Caki2 (cell line): ENCODE data around the gene CYB5A. TPM values are rescaled to one million over a fixed set of nuclear protein-coding genes. Genes with fewer than 3 reads are reported as not detected.

Experiments
- DNase-seq: peaks from one replicate; pipeline ENCODE4 v3.0.0-alpha.2; 2015; ENCODE audit warnings: low read depth
- in situ Hi-C: cut with HindIII; loops from 2 replicates; pipeline ENCODE4 v1.10.0; 2016; ENCODE audit warnings: low sequenced_read_pairs, low pct_unique_long_range_greater_than_20kb, mixed read lengths
- total RNA-seq: library from RNA; depleted of rRNA; stranded (reverse); fragments of >200 nt; shearing (Covaris generic); gene quantifications from 2 replicates; pipeline ENCODE4 v1.2.3, GENCODE V29; 2014; ENCODE audit warnings: low replicate concordance

The CYB5A gene
- total RNA-seq, 1 experiment from 2014 or later, result 25.3 TPM

DNA sequence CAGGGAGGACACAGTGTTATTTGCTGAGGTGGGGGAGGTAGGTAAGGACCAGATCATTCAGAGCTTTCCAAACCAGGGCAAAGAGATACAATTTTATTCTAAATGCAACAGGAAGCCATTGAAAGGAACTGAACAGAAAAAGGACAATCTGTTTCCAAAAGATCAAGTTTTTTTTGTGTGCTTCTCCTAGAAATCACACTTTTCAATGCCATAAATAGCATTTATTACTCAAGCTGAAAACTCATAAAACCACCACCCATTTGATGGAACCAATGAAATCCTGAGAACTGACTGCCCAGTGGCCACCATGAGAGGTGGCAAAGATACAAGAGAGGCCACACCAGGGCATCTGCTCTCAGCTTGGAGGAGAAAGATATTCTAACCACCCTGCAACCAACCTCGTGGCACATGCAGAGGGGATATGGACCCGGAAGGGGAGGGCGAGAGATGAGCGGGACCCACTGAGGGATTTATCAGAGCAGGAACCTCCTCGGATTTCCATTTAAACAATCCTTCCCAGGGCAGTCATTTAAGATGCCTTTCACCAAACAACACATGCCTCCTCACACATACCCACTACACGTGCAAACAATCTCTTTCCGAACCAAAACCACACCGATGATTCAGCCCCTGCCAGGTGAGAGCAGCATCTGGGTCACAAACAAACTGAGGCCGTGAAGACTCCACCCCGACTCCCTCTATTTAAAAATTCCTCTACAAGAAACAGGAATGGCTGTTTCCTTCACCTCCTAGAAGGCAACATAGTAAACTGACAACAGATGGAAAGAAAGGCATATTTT lies 8.8 kb downstream of the CYB5A start:
- DNase-seq, result no peak
- in situ Hi-C loops, result no loop called here

GRCh38 chr18:74281980-74282754 lies 9.6 kb downstream of the CYB5A start:
- in situ Hi-C loops, result no loop called here
- no peak for DNase-seq

DNA sequence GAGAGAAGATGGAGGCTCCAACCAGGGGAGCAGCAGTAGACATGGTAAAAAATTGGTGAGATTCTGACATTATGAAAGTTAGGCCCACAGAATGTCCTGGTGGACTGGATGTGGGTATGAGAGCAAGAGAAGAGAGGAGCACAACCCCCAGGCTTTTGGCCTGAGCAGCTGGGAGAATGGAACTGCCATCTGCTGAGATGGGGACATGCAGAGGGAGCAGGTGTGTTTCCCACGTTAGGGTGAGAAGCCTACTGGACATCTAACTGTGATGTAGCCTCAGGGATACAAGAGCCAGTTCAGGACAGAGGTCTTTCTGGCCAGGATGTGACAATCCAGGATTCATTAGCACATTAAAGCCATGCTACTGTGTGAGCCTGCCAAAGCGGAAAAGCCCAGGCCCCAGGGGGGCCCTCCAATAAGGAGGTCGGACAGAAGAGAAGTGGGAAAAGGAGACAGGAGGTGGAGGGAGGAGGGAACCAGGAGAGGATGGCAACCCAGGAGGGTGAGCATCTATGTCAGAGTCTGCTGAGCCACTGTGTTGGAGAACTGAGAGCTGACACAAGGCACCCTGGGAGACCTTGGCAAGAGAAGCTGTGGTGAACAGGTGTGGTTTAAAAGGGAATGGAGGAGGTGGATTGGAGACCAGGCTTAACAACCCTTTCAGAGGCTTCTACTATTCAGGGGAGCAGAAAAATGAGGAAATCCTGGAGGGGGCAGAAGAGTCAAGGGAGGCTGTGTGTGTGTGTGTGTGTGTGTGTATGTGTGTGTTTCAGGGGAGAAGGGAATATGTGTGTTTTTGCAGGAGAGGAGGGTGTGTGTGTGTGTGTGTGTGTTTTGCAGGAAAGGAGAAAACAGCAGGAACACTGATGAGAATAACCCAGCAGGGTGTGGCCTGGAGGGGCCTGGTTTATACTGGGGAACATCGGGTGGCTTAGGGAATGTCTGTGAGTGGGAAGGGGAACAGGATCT lies 10.5 kb downstream of the CYB5A start:
- in situ Hi-C loops, result no loop called here
- DNase-seq, result no peak

DNA sequence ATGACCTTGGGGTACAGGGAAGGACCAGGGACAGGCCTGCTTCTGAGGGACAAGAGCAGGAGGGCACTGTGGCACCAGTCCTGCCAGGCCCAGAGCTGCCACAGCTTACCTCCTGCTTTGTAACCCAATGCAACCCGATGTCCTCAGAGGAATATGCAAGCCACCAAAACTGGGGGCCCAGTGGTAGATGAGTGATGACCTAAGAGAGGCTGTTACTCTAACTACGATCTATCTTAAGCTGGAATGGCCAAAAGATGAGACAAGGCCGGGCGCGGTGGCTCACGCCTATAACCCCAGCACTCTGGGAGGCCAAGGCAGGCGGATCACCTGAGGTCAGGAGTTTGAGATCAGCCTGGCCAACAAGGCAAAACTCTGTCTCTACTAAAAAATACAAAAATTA lies 12.8 kb downstream of the CYB5A start:
- in situ Hi-C loops, result no loop called here
- DNase-seq, result no peak

DNA sequence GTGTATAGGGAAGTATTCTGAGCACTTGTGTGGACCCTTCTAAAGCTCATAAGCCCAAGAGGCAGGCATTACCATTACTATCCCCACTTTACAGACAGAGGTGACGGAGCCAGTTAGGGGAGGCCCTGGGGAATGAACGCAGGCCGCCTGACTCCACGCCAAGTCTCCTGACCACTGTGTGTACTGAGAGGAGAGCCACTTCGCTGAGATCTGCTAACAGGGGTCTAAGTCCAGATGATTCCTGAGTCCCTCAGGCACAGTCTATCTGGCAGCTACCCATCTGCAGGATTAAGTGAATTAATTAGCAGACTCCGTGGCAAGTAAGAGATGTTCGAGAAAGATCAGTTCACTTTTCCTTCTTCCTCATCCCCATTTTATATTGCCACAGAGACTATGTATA lies 13.7 kb downstream of the CYB5A start:
- in situ Hi-C loops, result no loop called here
- DNase-seq, result no peak

- DNase-seq, result no peak
- in situ Hi-C loops, result no loop called here
These were observed 14.5 kb downstream of the CYB5A start for GRCh38 chr18:74277296-74277695.

DNA sequence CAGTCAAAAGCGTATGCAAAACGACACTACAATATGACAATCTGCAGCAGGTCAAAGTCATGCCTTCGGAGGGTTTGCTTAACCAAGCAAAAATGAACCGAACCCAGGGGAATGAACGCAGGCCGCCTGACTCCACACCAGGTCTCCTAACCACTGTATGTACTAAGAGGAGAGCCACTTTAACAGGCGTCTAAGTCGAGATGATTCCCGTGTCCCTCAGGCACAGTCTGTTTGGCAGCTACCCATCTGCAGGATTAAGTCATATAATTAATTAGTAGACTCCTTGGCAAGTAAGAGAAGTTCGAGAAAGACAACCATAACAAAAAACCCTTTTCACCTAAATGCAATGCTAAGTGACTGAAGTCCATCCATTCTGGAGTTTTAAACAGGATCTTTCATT lies 15.2 kb downstream of the CYB5A start:
- no peak for DNase-seq
- in situ Hi-C loops, result no loop called here

DNA sequence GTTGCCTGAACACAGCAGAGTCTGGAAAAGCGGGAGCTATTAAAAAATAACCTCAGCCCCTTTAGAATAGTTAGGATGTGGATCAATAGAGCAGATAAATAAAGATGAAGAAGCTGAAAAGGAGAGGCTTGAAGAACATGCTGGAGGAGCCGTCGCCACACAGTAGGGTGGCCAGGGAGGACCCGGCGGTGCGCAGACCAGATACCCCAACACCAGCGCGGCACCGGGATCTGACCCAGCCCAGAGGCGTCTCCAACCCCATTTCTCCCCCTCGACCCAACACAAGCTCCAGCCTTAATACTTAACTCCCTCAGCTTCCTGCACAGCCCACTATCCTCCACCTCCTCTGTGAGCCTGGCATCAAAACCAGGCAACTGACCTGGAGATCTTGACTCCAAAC lies 16.0 kb downstream of the CYB5A start:
- no peak for DNase-seq
- in situ Hi-C loops, result no loop called here

- DNase-seq, result no peak
- in situ Hi-C loops, result no loop called here
These were observed 17.1 kb downstream of the CYB5A start for GRCh38 chr18:74274700-74275099.

DNA sequence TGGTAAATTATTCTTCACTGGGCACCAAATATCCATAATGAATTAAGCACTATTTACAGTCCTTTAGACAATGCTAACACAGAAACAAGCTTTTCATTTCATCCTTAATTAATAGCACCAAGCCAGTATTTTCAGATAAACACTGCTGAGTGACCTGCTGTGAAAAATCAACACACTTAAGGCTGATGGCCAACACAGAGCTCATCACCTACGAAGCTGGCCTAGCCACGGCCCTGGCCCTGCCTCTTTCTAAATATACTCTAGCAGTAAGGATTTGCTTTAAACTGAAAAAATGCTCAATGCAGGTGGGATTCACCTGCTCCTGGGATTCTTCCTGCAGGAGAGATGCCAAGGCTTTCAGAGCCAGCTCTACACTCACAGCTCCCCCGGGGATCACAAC lies 18.4 kb downstream of the CYB5A start:
- in situ Hi-C loops, result no loop called here
- no peak for DNase-seq

DNA sequence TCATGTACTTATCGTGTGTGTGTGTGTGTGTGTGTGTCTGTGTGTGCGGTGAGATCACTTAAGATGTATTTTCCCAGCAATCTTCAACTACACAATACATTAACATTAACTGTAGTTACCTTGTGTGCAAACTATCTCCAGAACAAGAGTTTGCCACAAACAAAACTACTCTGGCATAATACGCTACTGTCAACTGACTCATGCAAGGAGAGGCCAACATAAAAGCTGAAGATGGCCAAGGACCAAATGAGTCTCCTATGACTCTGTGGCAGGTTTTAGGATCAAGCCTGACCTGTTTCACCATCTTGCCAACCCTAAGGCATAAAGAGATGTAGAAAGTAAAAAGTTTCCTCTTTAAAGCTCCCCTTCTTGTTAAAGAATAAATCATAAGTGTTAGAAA lies 20.1 kb downstream of the CYB5A start:
- no peak for DNase-seq
- in situ Hi-C loops, result no loop called here

- in situ Hi-C loops, result no loop called here
- DNase-seq, result no peak
These were observed 22.7 kb downstream of the CYB5A start for GRCh38 chr18:74268933-74269620.

DNA sequence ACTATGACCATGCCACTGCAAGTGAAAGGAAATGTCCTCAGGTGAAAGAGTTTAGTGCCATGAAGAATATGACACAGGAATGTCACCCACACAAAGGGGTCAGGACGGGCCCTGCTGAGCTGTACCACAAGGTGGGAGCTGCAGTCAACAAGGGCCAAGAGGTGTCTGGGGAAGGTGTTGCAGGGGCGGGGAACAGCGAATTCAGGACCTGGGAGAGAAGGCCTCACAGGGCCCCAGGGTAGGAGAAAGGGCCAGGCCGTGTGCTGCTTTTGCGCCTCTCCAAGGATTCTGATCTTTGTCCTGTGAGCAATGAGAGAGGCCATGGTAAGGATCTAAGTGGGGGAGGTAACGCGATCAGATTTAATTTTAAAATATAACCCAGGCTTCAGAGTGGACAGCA lies 23.6 kb downstream of the CYB5A start:
- in situ Hi-C loops, result no loop called here
- DNase-seq, result no peak

- DNase-seq, result no peak
These were observed 25.6 kb downstream of the CYB5A start for GRCh38 chr18:74266161-74266560.

GRCh38 chr18:74265546-74266098 lies 26.1 kb downstream of the CYB5A start:
- in situ Hi-C loops, result no loop called here
- no peak for DNase-seq

More at GRCh38 chr18:74266161-74266560, 25.6 kb downstream of the CYB5A start:
- in situ Hi-C loops, result no loop called here

- in situ Hi-C loops, result no loop called here
- DNase-seq, result no peak
These were observed 27.3 kb downstream of the CYB5A start for GRCh38 chr18:74264303-74265020.

DNA sequence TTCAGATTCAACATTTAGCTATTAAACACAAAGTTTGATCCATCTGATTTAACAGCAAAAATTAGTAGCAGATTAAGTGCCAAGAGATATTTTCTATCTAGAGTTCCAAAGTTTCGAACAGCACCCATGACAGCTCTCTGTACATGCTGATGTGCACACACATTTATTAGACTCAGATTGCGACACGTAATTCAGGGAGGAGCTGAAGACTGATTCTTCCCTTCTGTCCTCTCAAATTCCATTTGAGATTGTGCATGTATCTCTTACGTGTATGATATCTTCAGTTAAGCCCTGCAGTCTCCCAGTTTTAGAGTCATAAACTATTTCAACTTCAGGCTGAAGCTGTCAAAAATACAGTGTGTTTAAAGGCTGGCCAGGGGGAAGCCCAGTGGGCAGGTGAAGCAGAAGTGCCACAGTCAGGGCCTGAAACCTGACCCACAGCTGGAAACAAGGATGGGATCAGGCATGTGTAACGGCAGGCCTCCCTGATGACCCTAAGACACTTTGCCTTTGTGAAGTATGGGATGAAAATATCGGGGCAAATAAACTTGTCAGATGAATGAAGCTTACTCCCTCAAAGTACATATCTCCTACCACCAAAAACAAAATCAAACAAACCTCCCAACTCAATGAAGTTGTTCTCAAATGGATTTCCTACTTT lies 30.6 kb downstream of the CYB5A start:
- DNase-seq, result no peak

More for the DNA sequence above, 30.6 kb downstream of the CYB5A start:
- in situ Hi-C loops, result no loop called here
